Stimulated activated CD4-positive, alpha-beta T cell treated with anti-CD3 and anti-CD28 coated beads, Interleukin-4, amount 100 ng/mL, for 1 hour (primary cell): ENCODE data around the gene LRRC8D.

Experiments
- DNase-seq: peaks from one replicate; pipeline ENCODE4 v3.0.0-alpha.2; 2020

LRRC8D gene

DNA sequence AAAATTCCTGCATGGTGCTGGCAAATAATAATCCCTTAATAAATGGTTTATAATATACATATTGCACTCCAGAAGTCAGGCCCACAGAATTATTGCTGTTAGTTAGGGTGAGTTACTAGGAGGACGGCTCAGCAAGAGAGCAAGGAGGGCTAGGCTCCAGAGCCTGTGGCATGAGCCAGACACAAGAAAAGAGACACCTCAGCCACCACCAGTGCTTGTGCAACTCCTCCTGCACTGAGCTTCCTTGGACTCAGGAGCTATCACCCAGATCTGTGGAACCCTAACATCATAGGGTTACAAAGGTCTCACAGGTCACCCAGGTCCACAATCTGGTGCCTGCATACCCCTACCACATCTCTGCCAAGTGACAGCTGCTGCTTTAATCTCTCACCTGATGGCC lies 12.8 kb upstream of the LRRC8D start:
- no peak for DNase-seq

DNA sequence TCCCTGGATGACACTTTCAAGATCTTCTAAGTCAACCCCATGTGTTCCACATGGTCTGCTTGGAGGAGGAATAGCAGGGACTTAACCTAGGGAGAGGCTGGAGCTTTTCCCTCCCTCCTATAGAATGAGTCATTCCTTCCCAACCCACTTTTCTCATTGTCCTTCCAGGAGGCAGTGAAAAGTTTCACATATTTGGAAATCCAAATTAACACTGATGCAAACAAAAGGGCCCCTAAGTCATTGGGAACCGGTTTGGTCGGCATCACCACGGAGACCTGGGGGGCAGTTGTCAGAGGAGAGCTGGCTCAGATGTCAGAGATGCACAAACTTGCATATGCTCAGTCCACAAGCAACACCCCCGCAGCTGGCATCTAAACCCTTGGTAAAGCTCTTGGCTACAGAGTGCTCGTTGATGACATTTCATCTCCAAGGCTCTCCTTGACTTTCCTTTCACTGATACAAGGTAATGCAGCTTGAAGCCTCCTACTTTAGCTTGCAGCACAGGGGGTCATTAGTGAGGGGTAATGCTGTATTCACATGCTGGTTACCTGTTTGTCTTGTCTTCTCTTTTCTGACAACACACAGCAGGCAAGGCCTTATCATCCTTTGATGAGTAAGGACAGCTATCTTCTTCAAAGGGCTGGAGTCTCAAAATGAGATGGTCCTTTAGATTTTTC lies 12.3 kb upstream of the LRRC8D start:
- DNase-seq: no peak

GRCh38 chr1:89809556-89809955 lies 11.3 kb upstream of the LRRC8D start:
- DNase-seq: no peak

DNA sequence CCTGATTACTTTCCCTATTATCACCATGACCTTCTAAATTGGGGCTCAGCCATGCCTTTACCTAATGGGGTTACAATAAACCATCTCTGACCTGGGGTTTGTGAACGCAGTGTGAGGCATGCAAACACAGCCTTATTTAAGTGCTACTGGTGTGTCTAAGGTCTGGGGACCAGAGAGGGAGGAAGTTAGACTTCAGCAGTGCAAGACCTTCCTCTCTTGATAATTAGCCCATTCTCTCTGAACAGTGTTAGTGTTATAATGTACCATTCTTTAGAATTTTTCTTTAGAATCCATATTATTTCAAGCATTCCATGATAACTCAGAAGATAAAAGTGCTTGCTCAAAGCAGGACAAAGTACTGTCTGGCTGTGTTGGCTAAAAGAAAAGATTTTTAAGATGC lies 10.5 kb upstream of the LRRC8D start:
- no peak for DNase-seq

- DNase-seq: no peak
Measured at GRCh38 chr1:89810880-89811279, 10.0 kb upstream of the LRRC8D start.

GRCh38 chr1:89812992-89813391 lies 7.8 kb upstream of the LRRC8D start:
- no peak for DNase-seq

DNA sequence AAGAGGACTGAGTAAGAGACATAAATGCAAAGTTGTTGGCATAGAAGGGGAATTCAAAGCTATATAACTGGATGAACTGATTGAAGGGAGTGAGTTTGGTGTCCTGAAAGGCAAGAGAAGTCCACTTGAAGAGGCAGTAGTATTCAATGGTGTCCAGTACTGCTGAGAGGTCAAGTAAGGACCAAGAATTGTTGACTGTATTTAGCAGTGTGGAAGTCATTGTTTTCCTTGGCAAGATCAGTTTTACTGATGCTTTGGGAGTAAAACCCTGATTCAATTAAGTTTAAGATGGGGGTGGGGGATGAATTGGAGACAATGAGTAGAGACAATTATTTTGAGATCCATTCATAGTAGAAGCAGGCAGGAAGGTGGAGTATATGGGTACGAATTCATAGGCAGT lies 5.8 kb upstream of the LRRC8D start:
- DNase-seq: no peak

DNA sequence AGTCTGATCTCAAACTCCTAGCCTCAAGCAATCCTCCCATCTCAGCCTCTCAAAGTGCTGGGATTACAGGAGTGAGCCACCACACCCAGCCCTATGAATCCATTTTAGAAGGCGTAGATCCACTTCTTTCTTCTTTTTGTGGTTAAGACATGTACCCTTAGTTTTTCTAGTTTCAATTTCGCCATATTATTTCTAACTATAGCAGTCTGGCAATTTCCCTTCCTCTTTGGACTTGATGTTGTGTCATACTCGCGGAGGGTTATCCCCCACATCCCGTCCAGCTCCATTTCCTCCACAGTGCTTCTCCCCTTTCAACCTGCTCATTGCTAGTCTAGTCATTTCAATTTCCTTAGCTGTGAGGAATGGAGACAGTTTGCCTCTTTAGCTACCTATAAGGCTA lies 5.2 kb upstream of the LRRC8D start:
- DNase-seq: no peak

GRCh38 chr1:89816366-89816765 lies 4.5 kb upstream of the LRRC8D start:
- DNase-seq: no peak

DNA sequence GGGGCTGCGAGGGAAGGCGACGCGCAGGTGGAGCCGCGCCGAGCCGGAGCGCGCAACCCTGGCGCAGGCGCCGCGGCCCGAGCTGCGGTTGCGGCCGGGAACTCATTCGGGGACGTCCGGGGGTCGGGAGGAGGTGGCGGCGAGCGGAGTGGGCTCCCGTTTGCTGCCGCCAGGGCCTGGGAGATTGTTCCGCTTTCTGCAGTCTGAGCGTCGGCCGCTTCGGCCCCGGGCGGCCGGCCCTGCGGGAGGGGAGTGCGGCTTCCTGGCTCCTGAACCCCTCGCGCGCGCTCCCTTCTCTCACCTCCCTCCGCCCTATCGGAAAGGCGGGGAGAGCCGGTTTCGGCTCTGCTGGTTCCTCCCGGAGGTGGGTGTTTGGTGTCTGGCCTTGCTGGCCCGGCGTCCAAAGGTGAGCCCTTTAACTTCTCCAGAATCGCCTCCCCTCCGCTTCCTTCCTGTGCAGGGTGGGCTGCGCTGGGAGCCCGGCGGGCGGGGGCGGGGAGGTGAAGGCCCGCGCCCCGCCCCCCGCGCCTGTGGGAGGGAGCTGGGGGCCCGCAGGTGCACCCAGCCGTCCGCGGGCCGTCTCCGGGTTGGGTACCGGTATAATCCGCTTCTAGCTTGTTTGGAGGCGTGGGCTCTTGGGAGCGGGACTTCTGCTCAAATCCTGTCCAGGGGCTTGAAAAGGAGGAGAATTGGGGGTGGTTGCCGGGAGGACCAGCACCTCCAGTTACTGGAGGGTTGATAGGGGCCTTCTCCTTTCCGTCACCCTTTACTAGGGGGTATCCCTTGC lies 683 bp downstream of the LRRC8D start:
- peak; percentile 72 for DNase-seq

- DNase-seq: no peak
Measured at GRCh38 chr1:89822109-89822962, 1.5 kb downstream of the LRRC8D start.

DNA sequence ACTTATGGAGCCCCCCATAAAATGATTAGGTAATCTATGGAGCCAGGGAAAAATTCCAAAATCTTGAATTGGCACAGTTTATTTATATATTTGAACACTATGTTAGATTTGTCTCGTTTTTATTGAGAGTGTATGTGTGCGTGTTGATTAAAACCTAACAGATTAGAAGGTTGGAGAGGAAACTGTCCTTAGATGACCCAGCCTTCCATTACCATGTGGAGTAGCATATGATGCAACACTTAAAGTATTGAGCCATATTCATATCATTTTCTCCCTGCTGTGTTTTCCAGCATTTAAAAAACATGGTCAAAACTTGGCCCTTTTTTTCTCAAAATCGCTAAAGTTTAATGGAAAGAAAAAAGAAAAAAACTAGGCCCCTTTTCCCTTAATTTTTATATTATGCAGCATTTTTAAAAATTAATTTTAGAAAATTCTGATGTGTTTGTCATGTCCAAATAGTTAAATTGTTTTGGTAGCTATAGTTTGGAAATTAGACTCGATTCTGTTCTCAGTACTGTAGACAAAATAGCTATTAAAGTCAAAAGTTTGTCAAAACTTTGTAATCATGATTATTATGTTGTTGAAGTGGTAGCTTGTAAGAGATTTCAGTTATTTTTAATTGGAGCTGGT lies 2.3 kb downstream of the LRRC8D start:
- DNase-seq: no peak

DNA sequence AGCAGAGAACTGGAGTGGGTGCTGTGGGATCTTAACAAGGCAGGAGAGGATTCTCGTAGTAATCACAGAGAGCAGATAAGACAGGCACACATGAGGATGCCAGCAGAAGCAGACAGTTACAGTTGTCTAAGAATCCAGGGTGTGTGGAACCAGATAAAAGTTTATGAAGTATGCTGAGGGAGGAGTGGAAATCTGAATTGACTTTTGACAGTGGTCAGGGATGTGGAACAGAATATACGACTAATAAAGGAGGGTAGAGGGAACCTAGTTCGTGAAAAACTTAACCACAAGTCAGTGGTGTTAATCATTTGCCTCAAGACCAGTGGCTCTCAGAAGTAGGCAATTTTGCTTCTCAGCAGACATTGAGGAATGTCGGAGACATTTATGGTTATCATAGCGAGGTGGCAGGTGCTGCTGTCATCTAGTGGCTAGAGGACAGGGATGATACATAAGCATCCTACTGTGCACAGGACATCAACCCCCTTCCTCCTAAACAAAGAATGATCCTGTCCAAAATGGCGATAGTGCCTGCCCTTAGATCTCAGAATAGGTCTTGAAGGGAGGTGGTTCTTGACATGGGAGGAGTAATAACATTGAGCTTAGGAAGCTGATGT lies 3.0 kb downstream of the LRRC8D start:
- DNase-seq: no peak

DNA sequence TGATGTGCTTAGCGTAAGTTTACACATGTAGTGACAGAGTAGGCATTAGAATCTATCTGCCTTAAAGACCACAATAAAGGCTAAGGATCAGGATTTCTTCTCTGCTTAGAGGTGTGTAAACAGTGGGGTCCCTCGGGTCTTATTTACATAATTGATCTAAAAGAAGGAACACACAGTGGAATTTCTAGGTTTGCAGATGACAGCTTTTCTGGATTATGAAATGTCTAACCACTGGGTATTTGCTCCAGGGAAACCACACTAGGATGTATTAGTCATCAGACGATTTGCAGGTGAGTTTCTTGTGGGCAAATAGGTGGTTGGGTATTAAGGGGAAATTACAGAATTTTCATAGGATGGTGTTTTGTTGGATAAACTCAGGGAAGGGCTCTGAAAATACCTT lies 5.8 kb downstream of the LRRC8D start:
- DNase-seq: no peak

GRCh38 chr1:89827330-89827729 lies 6.5 kb downstream of the LRRC8D start:
- DNase-seq: no peak

- DNase-seq: no peak
Measured at GRCh38 chr1:89827902-89828301, 7.1 kb downstream of the LRRC8D start.

DNA sequence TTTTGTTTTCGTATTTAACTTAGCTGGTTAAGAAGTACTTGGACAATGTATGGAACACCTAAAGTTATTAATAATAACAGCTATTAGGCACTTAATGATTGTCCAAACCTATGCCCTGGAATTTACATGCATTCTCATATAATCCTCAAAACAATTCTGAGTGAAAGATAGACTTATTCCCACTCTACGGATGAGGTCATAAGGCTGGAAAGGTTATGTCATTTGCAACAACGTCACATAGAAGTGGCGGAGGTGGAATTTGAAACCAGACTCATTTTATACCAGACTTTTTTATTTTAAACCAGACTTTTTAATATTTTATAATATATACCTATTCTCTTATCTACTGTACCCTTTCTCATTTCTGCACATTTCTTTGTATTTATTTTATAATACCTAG lies 8.4 kb downstream of the LRRC8D start:
- no peak for DNase-seq

GRCh38 chr1:89831462-89832120 lies 10.8 kb downstream of the LRRC8D start:
- no peak for DNase-seq

DNA sequence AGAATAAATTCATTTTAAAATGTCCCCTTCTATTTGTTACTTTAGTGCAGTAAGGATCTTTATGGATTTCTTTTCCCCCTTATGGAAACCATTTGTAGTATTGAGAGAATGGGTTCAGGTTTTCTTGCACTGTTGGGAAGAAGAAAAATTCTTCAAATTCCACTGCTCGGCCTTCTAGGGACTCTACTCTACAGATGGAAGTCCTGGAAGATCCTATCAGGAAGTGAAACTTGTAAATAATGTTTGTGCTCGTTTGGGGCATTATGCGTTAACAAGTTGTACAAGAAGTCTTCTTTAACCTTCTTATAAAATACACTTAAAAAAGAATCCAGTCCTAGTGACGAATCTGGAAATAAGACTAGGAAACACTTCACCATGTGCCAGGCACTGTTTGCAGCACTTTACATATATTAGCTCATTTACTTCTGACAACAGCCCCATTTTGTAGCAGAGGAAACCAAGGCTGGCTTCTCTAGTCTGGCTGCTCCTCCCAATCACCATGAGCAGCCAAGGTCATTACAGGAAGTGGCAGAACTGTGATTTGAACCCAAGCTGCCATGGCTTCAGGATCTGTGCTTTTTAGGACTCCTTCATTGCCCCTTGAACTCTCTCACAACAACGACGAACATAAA lies 11.8 kb downstream of the LRRC8D start:
- no peak for DNase-seq

- no peak for DNase-seq
Measured at GRCh38 chr1:89833183-89834082, 12.6 kb downstream of the LRRC8D start.
